NCI-H69 (cell line): ENCODE measurements around the gene HTRA3.

Experiments
- DNase-seq: peaks from one replicate; lab custom pipeline; 2025; lab: John Stamatoyannopoulos, UW

Gene HTRA3

GRCh38 chr4:8267077-8267476 is 2.5 kb upstream of the HTRA3 start:
- no peak for DNase-seq

GRCh38 chr4:8268211-8268610 is 1.3 kb upstream of the HTRA3 start:
- DNase-seq, result no peak

GRCh38 chr4:8268901-8269534 is 536 bp upstream of the HTRA3 start:
- no peak for DNase-seq

GRCh38 chr4:8270418-8270771 is 841 bp downstream of the HTRA3 start:
- DNase-seq, result no peak

GRCh38 chr4:8270912-8271815 is 1.6 kb downstream of the HTRA3 start:
- no peak for DNase-seq

GRCh38 chr4:8271821-8272220 is 2.3 kb downstream of the HTRA3 start:
- no peak for DNase-seq

- no peak for DNase-seq
These were observed 3.2 kb downstream of the HTRA3 start for GRCh38 chr4:8272472-8273428.

- DNase-seq, result no peak
These were observed 3.9 kb downstream of the HTRA3 start for GRCh38 chr4:8273450-8273849.

- no peak for DNase-seq
These were observed 4.6 kb downstream of the HTRA3 start for GRCh38 chr4:8274066-8274652.

- DNase-seq, result peak; percentile 66
These were observed 5.4 kb downstream of the HTRA3 start for GRCh38 chr4:8274765-8275547.

- no peak for DNase-seq
These were observed 6.0 kb downstream of the HTRA3 start for GRCh38 chr4:8275548-8275910.

GRCh38 chr4:8276358-8277240 is 7.0 kb downstream of the HTRA3 start:
- DNase-seq, result peak; percentile 47

GRCh38 chr4:8277356-8278008 is 7.9 kb downstream of the HTRA3 start:
- no peak for DNase-seq

GRCh38 chr4:8278009-8278395 is 8.4 kb downstream of the HTRA3 start:
- DNase-seq, result peak; percentile 18

- peak; percentile 56 for DNase-seq
These were observed 9.1 kb downstream of the HTRA3 start for GRCh38 chr4:8278421-8279287.

- DNase-seq, result no peak
These were observed 10.0 kb downstream of the HTRA3 start for GRCh38 chr4:8279321-8280157.

- no peak for DNase-seq
These were observed 10.8 kb downstream of the HTRA3 start for GRCh38 chr4:8280158-8280875.
